HG02943 (cell line): Measurements from ENCODE around the gene FARS2.
"Not testable (repeated sequence)": the region's sequence is repeated elsewhere in the genome, so short reads cannot be mapped to it uniquely, and the experiment has no call there.

Experiments used
- ATAC-seq: cut with Tn5 transposase; IDR thresholded peaks from one replicate; pipeline ENCODE4 v1.9.1; 2021; ENCODE audit warnings: mild to moderate bottlenecking, low read depth, moderate library complexity; ENCODE audit not compliant: unreplicated experiment

The FARS2 gene

GRCh38 chr6:5765141-5765760, 503.9 kb downstream of the FARS2 start:
- ATAC-seq: no peak

GRCh38 chr6:5766260-5766659, 504.9 kb downstream of the FARS2 start:
- ATAC-seq: no peak

GRCh38 chr6:5767471-5767870, 506.2 kb downstream of the FARS2 start:
- no peak for ATAC-seq

GRCh38 chr6:5771211-5771610, 509.9 kb downstream of the FARS2 start:
- no peak for ATAC-seq

- ATAC-seq: no peak
These were observed 510.6 kb downstream of the FARS2 start for GRCh38 chr6:5771759-5772390.

- ATAC-seq: no peak
These were observed 511.3 kb downstream of the FARS2 start for GRCh38 chr6:5772408-5773120.

GRCh38 chr6:5776104-5776503, 514.8 kb downstream of the FARS2 start:
- no peak for ATAC-seq

- ATAC-seq: no peak
These were observed 515.5 kb downstream of the FARS2 start for GRCh38 chr6:5776706-5777390.

- peak; percentile 58 for ATAC-seq
These were observed 517.1 kb downstream of the FARS2 start for GRCh38 chr6:5778317-5778857.

GRCh38 chr6:5778906-5779305, 517.6 kb downstream of the FARS2 start:
- no peak for ATAC-seq

GRCh38 chr6:5781019-5781418, 519.7 kb downstream of the FARS2 start:
- no peak for ATAC-seq

- no peak for ATAC-seq
These were observed 520.7 kb downstream of the FARS2 start for GRCh38 chr6:5781966-5782556.

- no peak for ATAC-seq
These were observed 521.7 kb downstream of the FARS2 start for GRCh38 chr6:5782783-5783547.

- ATAC-seq: no peak
These were observed 522.3 kb downstream of the FARS2 start for GRCh38 chr6:5783584-5784089.

- no peak for ATAC-seq
These were observed 523.9 kb downstream of the FARS2 start for GRCh38 chr6:5785249-5785648.

- ATAC-seq: no peak
These were observed 525.1 kb downstream of the FARS2 start for GRCh38 chr6:5786321-5786968.

GRCh38 chr6:5786969-5787720, 525.8 kb downstream of the FARS2 start:
- ATAC-seq: no peak

- ATAC-seq: not testable (repeated sequence)
These were observed 528.1 kb downstream of the FARS2 start for GRCh38 chr6:5789426-5789825.
